NOMO-1 treated with dmso at 0.1 percent for 144 hours (cell line): ENCODE data around the gene SMIM35.
A peak's percentile ranks its signal among the peaks of the same experiment; 100 is the strongest.
"Not testable (repeated sequence)": the region's sequence is repeated elsewhere in the genome, so short reads cannot be mapped to it uniquely, and the experiment has no call there.

Experiments
- DNase-seq: peaks from one replicate; lab custom pipeline; 2025; ENCODE audit not compliant: unreplicated experiment; lab: John Stamatoyannopoulos, UW

The SMIM35 gene

GRCh38 chr11:118082880-118083552, 3.7 kb downstream of the SMIM35 start:
- no peak for DNase-seq

GRCh38 chr11:118081241-118081958, 5.4 kb downstream of the SMIM35 start:
- DNase-seq: peak; percentile 17

GRCh38 chr11:118080296-118080695, 6.5 kb downstream of the SMIM35 start:
- no peak for DNase-seq

- DNase-seq: no peak
Measured at GRCh38 chr11:118079491-118079890, 7.3 kb downstream of the SMIM35 start.

GRCh38 chr11:118078911-118079411, 7.8 kb downstream of the SMIM35 start:
- DNase-seq: no peak

- no peak for DNase-seq
Measured at GRCh38 chr11:118076754-118077281, 9.9 kb downstream of the SMIM35 start, which contains the start of gene TMPRSS4. TMPRSS4 (plus strand) TSS chr11:118077078; CDS start chr11:118077303, 225 bp downstream.

GRCh38 chr11:118074785-118075184, 12.0 kb downstream of the SMIM35 start:
- DNase-seq: no peak

- DNase-seq: no peak
Measured at GRCh38 chr11:118074091-118074685, 12.6 kb downstream of the SMIM35 start.

- no peak for DNase-seq
Measured at GRCh38 chr11:118073554-118073953, 13.2 kb downstream of the SMIM35 start.

- no peak for DNase-seq
Measured at GRCh38 chr11:118071416-118072030, 15.2 kb downstream of the SMIM35 start.

GRCh38 chr11:118068945-118069612, 17.7 kb downstream of the SMIM35 start:
- DNase-seq: no peak

- DNase-seq: no peak
Measured at GRCh38 chr11:118068206-118068944, 18.4 kb downstream of the SMIM35 start.

GRCh38 chr11:118067006-118067405, 19.8 kb downstream of the SMIM35 start:
- DNase-seq: no peak

GRCh38 chr11:118065384-118065783, 21.4 kb downstream of the SMIM35 start:
- no peak for DNase-seq

- DNase-seq: no peak
Measured at GRCh38 chr11:118064956-118065355, 21.8 kb downstream of the SMIM35 start.

- DNase-seq: not testable (repeated sequence)
Measured at GRCh38 chr11:118062631-118063030, 24.1 kb downstream of the SMIM35 start.

- not testable (repeated sequence) for DNase-seq
Measured at GRCh38 chr11:118062181-118062580, 24.6 kb downstream of the SMIM35 start.

GRCh38 chr11:118061586-118062125, 25.1 kb downstream of the SMIM35 start:
- no peak for DNase-seq

GRCh38 chr11:118060869-118061268, 25.9 kb downstream of the SMIM35 start:
- no peak for DNase-seq
